IMR-90 (cell line): ENCODE measurements around the gene SELENOV. TPM values are rescaled to one million over a fixed set of nuclear protein-coding genes. Genes with fewer than 3 reads are reported as not detected.

Experiments
- ATAC-seq: fragments of 200-7000 bp; cut with Tn5 transposase; 2 replicates; pipeline ENCODE4 v1.9.1; 2020; ENCODE audit warnings: low read depth, mild to moderate bottlenecking, moderate library complexity
- BruUV-seq: library from RNA; stranded (reverse); fragments of 400-500 nt; replicated peaks from 2 replicates; lab custom pipeline; 2021; lab: Mats Ljungman, UMichigan
- CTCF ChIA-PET: fragments of 300-600 bp; formaldehyde crosslinking; extraction: SDS; loops from one replicate; lab custom pipeline; 2021; ENCODE audit warnings: antibody characterized with exemption; lab: Yijun Ruan, JAX
- POLR2A ChIA-PET: fragments of 300-600 bp; sonication (Branson Sonifier 250); formaldehyde crosslinking; loops from one replicate; lab custom pipeline; 2022; ENCODE audit warnings: antibody characterized with exemption; ENCODE audit not compliant: unreplicated experiment; lab: Charles Lee
- DNase-seq: peaks from one replicate; pipeline ENCODE4 v3.0.0; 2013
- H2AFZ ChIP-seq: replicated peaks from 2 replicates; pipeline ENCODE3; 2013; ENCODE audit warnings: low read length, mild to moderate bottlenecking; ENCODE audit not compliant: poor library complexity
- H2AK5ac ChIP-seq: 2 replicates; pipeline ENCODE4 v1.6.1; 2013; ENCODE audit warnings: low read depth, low read length, inconsistent platforms
- H2AK9ac ChIP-seq: replicated peaks from 2 replicates; pipeline ENCODE3; 2013; ENCODE audit warnings: mild to moderate bottlenecking, low read depth, low read length, moderate library complexity; ENCODE audit not compliant: poor library complexity
- H2BK120ac ChIP-seq: 2 replicates; pipeline ENCODE4 v1.6.1; 2013; ENCODE audit warnings: low read depth, low read length, inconsistent platforms
- H2BK15ac ChIP-seq: 3 replicates; pipeline ENCODE4 v1.6.1; 2013; ENCODE audit warnings: low read depth, low read length, inconsistent platforms
- H2BK20ac ChIP-seq: 2 replicates; pipeline ENCODE4 v1.6.1; 2013; ENCODE audit warnings: low read depth, mild to moderate bottlenecking, inconsistent platforms, low read length, moderate library complexity
- H2BK5ac ChIP-seq: 2 replicates; pipeline ENCODE4 v1.6.1; 2013; ENCODE audit warnings: mild to moderate bottlenecking, low read depth, low read length, inconsistent platforms; ENCODE audit not compliant: poor library complexity, severe bottlenecking
- H3K14ac ChIP-seq: replicated peaks from 2 replicates; pipeline ENCODE4 v1.6.1; 2013; ENCODE audit warnings: low read depth, low read length, inconsistent platforms
- H3K18ac ChIP-seq: 2 replicates; pipeline ENCODE4 v1.6.1; 2013; ENCODE audit warnings: low read depth, low read length, control low read depth
- H3K23ac ChIP-seq: 2 replicates; pipeline ENCODE4 v1.6.1; 2013; ENCODE audit warnings: low read depth, low read length, inconsistent platforms
- H3K27ac ChIP-seq: 2 replicates; pipeline ENCODE4 v1.5.1; 2013; ENCODE audit warnings: mild to moderate bottlenecking, control low read depth, low read length; ENCODE audit not compliant: insufficient read depth
- H3K27me3 ChIP-seq: 2 replicates; pipeline ENCODE4 v1.6.1; 2013; ENCODE audit warnings: low read length; ENCODE audit not compliant: control insufficient read depth, insufficient read depth
- H3K36me3 ChIP-seq: 2 replicates; pipeline ENCODE4 v1.6.1; 2013; ENCODE audit warnings: low read length, mixed read lengths; ENCODE audit not compliant: control insufficient read depth, insufficient read depth
- H3K4ac ChIP-seq: 2 replicates; pipeline ENCODE4 v1.6.1; 2013; ENCODE audit warnings: low read depth, low read length, inconsistent platforms
- H3K4me1 ChIP-seq: 2 replicates; pipeline ENCODE4 v1.6.1; 2013; ENCODE audit warnings: low read length, mixed read lengths; ENCODE audit not compliant: control insufficient read depth, insufficient read depth
- H3K4me2 ChIP-seq: 2 replicates; pipeline ENCODE4 v1.6.1; 2013; ENCODE audit warnings: low read depth, mild to moderate bottlenecking, control low read depth, low read length, moderate library complexity
- H3K4me3 ChIP-seq: 2 replicates; pipeline ENCODE4 v1.5.1; 2013; ENCODE audit warnings: low read depth, mild to moderate bottlenecking, control low read depth, low read length, moderate library complexity; ENCODE audit not compliant: insufficient read depth
- H3K56ac ChIP-seq: 2 replicates; pipeline ENCODE4 v1.6.1; 2013; ENCODE audit warnings: low read length, inconsistent platforms; ENCODE audit not compliant: insufficient read depth; ENCODE audit errors: extremely low read depth
- H3K79me1 ChIP-seq, 2 experiments: 2 replicates each; pipeline ENCODE4 v1.6.1; 2013; ENCODE audit warnings: low read length in 2 of 2, inconsistent platforms in 1 of 2, low read depth in 1 of 2
- H3K9ac ChIP-seq: 2 replicates; pipeline ENCODE4 v1.6.1; 2013; ENCODE audit warnings: low read depth, low read length, control low read depth
- H3K9me1 ChIP-seq: 2 replicates; pipeline ENCODE4 v1.6.1; 2013; ENCODE audit warnings: low read length, inconsistent platforms; ENCODE audit not compliant: insufficient read depth
- H3K9me3 ChIP-seq: 2 replicates; pipeline ENCODE4 v1.6.1; 2013; ENCODE audit warnings: low read length; ENCODE audit not compliant: control insufficient read depth, insufficient read depth
- H4K20me1 ChIP-seq: 2 replicates; pipeline ENCODE4 v1.6.1; 2013; ENCODE audit warnings: low read length, inconsistent platforms; ENCODE audit not compliant: insufficient read depth
- H4K5ac ChIP-seq: 2 replicates; pipeline ENCODE4 v1.6.1; 2013; ENCODE audit warnings: mild to moderate bottlenecking, low read depth, low read length, control low read depth
- H4K8ac ChIP-seq, 2 experiments: 2 replicates each; pipeline ENCODE4 v1.6.1; 2013; ENCODE audit warnings: low read depth in 2 of 2, low read length in 2 of 2, control low read depth in 1 of 2, inconsistent platforms in 1 of 2
- H4K91ac ChIP-seq: 2 replicates; pipeline ENCODE4 v1.6.1; 2013; ENCODE audit warnings: low read depth, low read length, inconsistent platforms; ENCODE audit not compliant: insufficient read depth
- MAZ ChIP-seq: IDR thresholded peaks from 2 replicates; pipeline ENCODE4 v1.6.1; 2012; ENCODE audit warnings: low read depth, mild to moderate bottlenecking, low read length, improper control_type of control experiment, moderate library complexity, borderline replicate concordance
- MXI1 ChIP-seq: IDR thresholded peaks from 2 replicates; pipeline ENCODE4 v1.6.1; 2012; ENCODE audit warnings: low read depth, mild to moderate bottlenecking, low read length, moderate library complexity, borderline replicate concordance
- POLR2A ChIP-seq: IDR thresholded peaks from 2 replicates; pipeline ENCODE4 v1.6.1; 2012; ENCODE audit warnings: mild to moderate bottlenecking, low read depth, low read length
- RAD21 ChIP-seq: IDR thresholded peaks from 2 replicates; pipeline ENCODE4 v1.6.1; 2012; ENCODE audit warnings: low read length, improper control_type of control experiment
- RCOR1 ChIP-seq: IDR thresholded peaks from 2 replicates; pipeline ENCODE4 v1.6.1; 2012; ENCODE audit warnings: mild to moderate bottlenecking, low read length, improper control_type of control experiment; ENCODE audit not compliant: insufficient replicate concordance
- SMC3 ChIP-seq: fragments of 150-350 bp; IDR thresholded peaks from 2 replicates; pipeline ENCODE4 v1.6.1; 2016; ENCODE audit warnings: low read depth, mild to moderate bottlenecking, antibody characterized with exemption, low read length, moderate library complexity
- WGBS, 2 experiments: methylation state at CpG; one replicate each; pipeline versions ENCODE4 v1.1.5 to v1.1.7; 2013; ENCODE audit warnings: missing lambda C conversion rate in 2 of 2; ENCODE audit not compliant: insufficient read length in 1 of 2; ENCODE audit errors: extremely low coverage in 2 of 2; 5-methylcytosine and 5-hydroxymethylcytosine counted together
- dilution Hi-C: fragments of 300-500 bp; cut with HindIII; formaldehyde crosslinking; loops from one replicate; pipeline ENCODE4 v1.14.3; 2018; ENCODE audit warnings: low sequenced_read_pairs; ENCODE audit not compliant: unreplicated experiment
- in situ Hi-C: fragments of 300-500 bp; cut with MboI; formaldehyde crosslinking; loops from 3 replicates; pipeline ENCODE4 v1.14.3; 2019; ENCODE audit warnings: low sequenced_read_pairs, inconsistent platforms, mixed read lengths
- intact Hi-C: fragments of 100-400 bp; cut with micrococcal nuclease; formaldehyde crosslinking; loops from 2 replicates; pipeline ENCODE4 v1.10.0; 2022
- polyA plus RNA-seq, 3 experiments: library from polyadenylated mRNA; depleted of rRNA; stranded (reverse); fragments of >200 nt; gene quantifications; 2 replicates each; pipeline ENCODE4 v1.2.3, GENCODE V29; 2012; ENCODE audit warnings: low replicate concordance in 1 of 3
- total RNA-seq: library from RNA; depleted of rRNA; stranded (reverse); fragments of >200 nt; gene quantifications from 2 replicates; pipeline ENCODE4 v1.2.3, GENCODE V29; 2012
- TF ChIP-seq, protein P1 (sequence below): fragments of 150-350 bp; IDR thresholded peaks from 2 replicates; pipeline ENCODE4 v1.6.1; 2017; ENCODE audit warnings: mild to moderate bottlenecking, antibody characterized with exemption, low read length, low read depth
- TF ChIP-seq, protein P2 (sequence below): conservative IDR thresholded peaks from 2 replicates; pipeline ENCODE4 v1.5.1; 2012; ENCODE audit warnings: mild to moderate bottlenecking, low read depth, low read length, improper control_type of control experiment

Gene SELENOV
- total and polyA plus RNA-seq, 2 of the 4 experiments (the other 2 are of a cell fraction), result not detected

DNA sequence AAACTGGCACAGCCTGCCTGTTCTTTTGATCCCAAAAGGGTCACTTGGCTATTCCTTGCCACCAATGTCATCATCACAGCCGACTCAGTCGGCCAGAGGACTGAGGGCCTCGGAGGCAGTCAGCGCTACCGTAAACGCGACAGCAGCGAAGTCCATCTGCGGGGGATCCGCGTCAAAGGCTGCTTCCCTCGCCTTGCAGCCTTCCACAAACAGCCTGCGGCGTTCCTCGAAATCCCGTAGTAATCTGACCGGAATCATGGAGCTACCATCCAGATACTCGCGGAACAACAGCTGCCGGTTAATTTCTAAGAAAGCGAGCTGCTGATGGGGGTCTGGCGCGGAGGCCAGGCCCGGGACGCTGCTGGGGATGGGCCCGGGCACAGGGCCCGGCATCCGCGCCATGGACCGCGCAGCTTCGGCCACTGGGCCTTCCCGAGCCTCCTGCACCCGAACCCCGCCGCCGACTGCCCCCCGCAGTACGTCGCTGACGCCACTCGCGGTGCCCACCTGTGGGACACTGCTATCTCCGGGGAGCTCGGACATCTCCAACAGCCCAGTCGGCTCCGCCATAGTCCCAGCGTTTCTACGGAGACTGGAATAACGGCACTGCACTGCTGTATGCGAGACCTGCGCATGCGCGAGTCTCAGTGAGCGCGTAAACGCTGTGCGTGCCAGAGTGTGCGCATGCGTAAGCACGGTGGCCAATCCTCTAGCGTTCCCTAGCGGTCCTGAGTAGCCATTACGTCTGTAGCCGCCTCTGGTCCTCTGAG, 17.5 kb downstream of the SELENOV start, which contains the start of gene EID2B:
Gene EID2B, minus strand, starts transcription at position 620 of the 770 bp plus-strand sequence. Its CDS starts 50 bp downstream, at position 570.
- Histone ChIP-seq H3K14ac (peak within 1 kb of the TSS; percentile 87), H3K9ac (peak within 1 kb of the TSS; percentile 94), H2BK15ac (no peak within 1 kb of the TSS), H4K5ac (peak within 1 kb of the TSS; percentile 56), H2AFZ (peak within 1 kb of the TSS; percentile 97), H2BK5ac (peak within 1 kb of the TSS; percentile 68), H4K8ac (peak within 1 kb of the TSS; percentile 0 to 79; a peak in 3 of 4 replicates), H3K18ac (0 out of 2 replicates have a peak within 1 kb of the TSS, but pooled peaks have one; percentile 9), H3K9me3 (no peaks in the 10 kb centered on the region), H3K4ac (peak within 1 kb of the TSS; percentile 68), H2BK120ac (no peak within 1 kb of the TSS), H4K91ac (peak within 1 kb of the TSS; percentile 26; the same call in 1 of the 2 replicates), H3K4me2 (peak within 1 kb of the TSS; percentile 95), H3K9me1 (no peaks in the 10 kb centered on the region), H3K56ac (peak within 1 kb of the TSS; percentile 54), H3K4me1 (no peaks in the 10 kb centered on the region), H2AK9ac (peak within 1 kb of the TSS; percentile 81), H3K36me3 (no peaks in the 10 kb centered on the region; the same call in 1 of the 2 replicates), H2BK20ac (no peak within 1 kb of the TSS), H3K79me1 (peaks cover 7 to 35% of the 10 kb centered on the region in 2 experiments; a peak in 2 of 4 replicates), H4K20me1 (no peaks in the 10 kb centered on the region), H3K4me3 (peak within 1 kb of the TSS; percentile 65), H3K27ac (peak within 1 kb of the TSS; percentile 51), H2AK5ac (peak within 1 kb of the TSS; percentile 72), H3K27me3 (no peaks in the 10 kb centered on the region), H3K23ac (peak within 1 kb of the TSS; percentile 94)
- peak; percentile 95 for DNase-seq
- in situ Hi-C loops (no loop called here), dilution Hi-C loops (no loop called here), intact Hi-C loops (loop anchor here (1.0 to 5.0 kb wide), 6 partner anchors 35 to 135 kb away; partner anchors contain the start of genes DLL3 and TIMM50)
- peak; percentile 95 for ATAC-seq
- TSS peak; percentile 69 for BruUV-seq
- WGBS, 2 experiments, result 1% methylated on average over 37 of the region's 65 CpGs; no CpG with 5 or more reads in 1 of the 2 experiments
- ChIA-PET POLR2A (interaction anchor here (0.5 to 0.8 kb wide), 2 partner anchors 87 to 97 kb away, joined by 3 to 14 read pairs; partner anchors contain the start of genes RPS16 and SUPT5H), CTCF (interaction anchor here (0.7 to 1.6 kb wide), 8 partner anchors 14 to 94 kb away, joined by 3 to 10 read pairs (median 4); no protein-coding TSS in a partner anchor)
- peak; percentile 100 for TF ChIP-seq RAD21
- no peak; the same call in 1 of the 2 replicates for TF ChIP-seq MAZ
- peak; percentile 65 for TF ChIP-seq SMC3
- TF ChIP-seq MXI1, result no peak
- TF ChIP-seq, protein P1, sequence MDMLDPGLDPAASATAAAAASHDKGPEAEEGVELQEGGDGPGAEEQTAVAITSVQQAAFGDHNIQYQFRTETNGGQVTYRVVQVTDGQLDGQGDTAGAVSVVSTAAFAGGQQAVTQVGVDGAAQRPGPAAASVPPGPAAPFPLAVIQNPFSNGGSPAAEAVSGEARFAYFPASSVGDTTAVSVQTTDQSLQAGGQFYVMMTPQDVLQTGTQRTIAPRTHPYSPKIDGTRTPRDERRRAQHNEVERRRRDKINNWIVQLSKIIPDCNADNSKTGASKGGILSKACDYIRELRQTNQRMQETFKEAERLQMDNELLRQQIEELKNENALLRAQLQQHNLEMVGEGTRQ, result no peak
- TF ChIP-seq, protein P2, sequence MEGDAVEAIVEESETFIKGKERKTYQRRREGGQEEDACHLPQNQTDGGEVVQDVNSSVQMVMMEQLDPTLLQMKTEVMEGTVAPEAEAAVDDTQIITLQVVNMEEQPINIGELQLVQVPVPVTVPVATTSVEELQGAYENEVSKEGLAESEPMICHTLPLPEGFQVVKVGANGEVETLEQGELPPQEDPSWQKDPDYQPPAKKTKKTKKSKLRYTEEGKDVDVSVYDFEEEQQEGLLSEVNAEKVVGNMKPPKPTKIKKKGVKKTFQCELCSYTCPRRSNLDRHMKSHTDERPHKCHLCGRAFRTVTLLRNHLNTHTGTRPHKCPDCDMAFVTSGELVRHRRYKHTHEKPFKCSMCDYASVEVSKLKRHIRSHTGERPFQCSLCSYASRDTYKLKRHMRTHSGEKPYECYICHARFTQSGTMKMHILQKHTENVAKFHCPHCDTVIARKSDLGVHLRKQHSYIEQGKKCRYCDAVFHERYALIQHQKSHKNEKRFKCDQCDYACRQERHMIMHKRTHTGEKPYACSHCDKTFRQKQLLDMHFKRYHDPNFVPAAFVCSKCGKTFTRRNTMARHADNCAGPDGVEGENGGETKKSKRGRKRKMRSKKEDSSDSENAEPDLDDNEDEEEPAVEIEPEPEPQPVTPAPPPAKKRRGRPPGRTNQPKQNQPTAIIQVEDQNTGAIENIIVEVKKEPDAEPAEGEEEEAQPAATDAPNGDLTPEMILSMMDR, result peak; percentile 99
- TF ChIP-seq RCOR1, result no peak
- peak; percentile 30 for TF ChIP-seq POLR2A
